GM10847 (cell line): ENCODE data around the gene OPRM1.
A peak's percentile ranks its signal among the peaks of the same experiment; 100 is the strongest.

Source experiments
- POLR2A ChIP-seq: IDR thresholded peaks from 2 replicates; pipeline ENCODE4 v1.6.1; 2011; ENCODE audit not compliant: insufficient read length; ENCODE audit errors: extremely low read depth

The OPRM1 gene

GRCh38 chr6:154257067-154257466 is 218.0 kb downstream of the OPRM1 start:
- TF ChIP-seq POLR2A, result no peak

DNA sequence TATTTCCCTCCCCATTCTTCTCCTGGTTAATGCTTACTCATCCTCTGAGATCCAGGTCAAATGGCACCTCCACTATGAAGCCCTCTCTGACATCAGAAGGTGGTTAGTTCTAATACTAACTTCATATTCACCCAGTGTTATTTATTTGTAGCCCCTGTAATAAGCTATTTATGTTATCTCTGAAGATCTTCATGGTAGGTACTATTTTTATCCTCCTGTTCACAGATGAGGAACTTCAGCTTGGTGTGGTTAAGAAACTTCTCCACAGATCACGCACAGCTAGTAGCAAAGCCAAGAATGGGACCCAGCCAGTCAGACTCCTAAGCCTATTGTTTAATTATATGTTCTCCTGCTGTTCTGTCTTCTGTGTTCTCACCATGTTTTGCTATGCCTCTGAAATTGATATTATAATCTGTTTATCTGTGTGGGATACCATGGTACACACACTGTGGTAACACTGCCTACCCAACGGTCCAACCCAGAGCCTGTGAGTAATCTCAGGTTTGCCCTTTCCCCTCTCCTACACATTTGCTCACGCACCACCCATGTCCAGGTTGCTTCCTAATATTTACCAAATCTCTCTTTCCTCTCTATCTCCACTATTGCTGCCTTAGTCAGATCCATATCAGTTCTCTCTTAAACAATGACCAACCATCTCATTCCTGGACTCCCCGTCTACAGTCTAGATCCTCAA is 219.2 kb downstream of the OPRM1 start:
- no peak for TF ChIP-seq POLR2A

DNA sequence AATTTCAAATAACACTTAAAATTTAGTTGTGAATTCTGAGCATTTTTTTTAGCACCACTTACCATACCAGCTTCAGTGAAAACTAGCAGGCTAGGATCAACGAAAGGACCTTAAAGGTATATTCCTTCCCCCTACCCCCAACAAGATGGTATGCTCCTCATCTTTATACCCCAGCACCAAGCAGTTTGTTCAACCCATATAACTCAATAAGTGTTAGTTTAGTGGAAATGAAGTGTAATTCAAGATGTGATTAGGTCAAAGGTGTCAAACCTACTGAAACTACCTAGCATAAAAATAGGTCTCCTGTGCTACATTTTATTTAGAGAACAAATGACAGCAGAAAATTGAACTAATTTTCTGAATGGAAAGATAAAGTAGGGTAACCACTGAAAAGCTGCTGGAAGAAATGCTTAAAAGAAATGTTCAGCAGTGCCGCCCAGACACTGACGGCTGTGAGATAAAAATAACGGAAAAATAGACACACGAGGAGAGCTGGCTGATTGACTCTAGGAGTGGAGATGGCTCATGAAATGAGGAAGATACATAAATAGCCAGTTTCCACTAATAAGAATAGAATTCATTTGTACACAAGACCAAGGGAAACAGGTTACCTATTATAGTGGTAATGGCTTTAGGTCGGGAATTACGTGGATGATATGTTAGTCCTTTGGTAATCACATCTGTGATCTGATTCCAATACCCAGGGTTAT is 222.8 kb downstream of the OPRM1 start:
- no peak for TF ChIP-seq POLR2A

DNA sequence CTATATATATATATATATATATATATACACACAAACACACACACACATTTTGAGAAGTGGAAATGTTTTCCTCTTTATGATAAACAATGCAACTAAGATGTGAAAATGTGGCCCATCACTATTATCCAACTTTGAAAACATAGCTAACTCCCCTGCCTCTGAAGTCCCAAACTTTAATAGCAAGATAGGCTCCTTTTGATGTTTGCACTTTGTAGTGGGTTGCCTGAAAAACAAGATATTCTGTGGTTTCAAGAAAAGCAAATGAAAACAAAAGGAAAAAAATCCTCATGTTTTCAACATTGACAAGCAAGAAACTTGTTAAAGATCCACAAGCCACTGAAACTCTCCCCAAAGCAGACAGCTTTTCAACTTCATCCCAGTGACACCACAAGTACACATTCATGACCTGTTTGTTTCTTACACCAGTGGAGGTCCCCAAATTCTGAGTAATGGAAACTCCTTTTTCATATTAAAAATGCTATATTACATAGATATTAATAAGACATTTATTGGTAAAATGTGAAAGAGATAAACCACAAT is 227.6 kb downstream of the OPRM1 start:
- no peak for TF ChIP-seq POLR2A

DNA sequence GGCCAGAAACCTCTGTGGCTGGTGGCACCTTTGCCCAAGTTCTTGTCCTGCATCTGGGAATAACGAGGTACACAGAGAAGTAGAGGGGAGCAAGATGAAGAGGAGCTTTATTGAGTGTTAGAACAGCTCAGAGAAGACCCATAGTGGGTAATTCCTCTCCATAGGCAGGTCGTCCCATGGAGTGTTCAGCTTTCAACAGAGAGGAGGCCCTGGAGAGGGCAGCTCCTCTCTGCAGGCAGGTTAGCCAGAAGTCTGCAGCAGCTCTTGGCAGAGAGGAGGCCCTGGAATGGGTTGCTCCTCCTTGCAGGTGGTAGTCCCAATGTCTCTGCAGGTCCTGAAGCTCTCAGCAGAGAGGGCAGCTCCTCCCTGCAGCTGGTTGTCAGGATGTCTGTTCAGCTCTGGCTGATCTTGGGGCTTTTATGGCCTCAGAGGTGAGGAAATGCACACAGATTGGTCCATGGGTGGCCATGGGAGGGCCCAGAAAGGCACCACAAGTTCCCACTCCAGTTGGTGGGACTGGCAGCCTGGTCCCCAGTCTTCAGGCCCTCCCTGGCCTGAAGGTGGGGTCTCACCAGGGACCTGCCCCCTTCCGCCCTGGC is 228.6 kb downstream of the OPRM1 start:
- TF ChIP-seq POLR2A, result peak; percentile 48

DNA sequence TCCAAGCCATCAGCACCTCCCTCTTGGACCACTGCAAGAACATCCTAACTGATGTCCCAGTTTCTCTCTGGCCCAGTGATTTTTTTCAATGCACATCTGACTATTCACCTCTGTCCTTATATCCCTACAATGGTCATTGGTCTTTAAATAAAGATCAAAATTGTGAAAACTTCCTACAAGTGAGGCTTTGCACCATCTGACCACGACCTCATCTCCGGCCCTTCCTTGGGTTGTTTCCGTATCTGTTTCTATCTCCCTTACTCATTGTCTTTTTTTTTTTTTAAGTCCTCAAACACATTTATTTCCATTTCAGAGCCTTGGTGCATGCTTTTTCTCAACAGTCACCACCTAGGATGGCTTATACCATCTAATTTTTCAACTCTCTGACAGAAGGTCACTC is 229.4 kb downstream of the OPRM1 start:
- TF ChIP-seq POLR2A, result no peak

DNA sequence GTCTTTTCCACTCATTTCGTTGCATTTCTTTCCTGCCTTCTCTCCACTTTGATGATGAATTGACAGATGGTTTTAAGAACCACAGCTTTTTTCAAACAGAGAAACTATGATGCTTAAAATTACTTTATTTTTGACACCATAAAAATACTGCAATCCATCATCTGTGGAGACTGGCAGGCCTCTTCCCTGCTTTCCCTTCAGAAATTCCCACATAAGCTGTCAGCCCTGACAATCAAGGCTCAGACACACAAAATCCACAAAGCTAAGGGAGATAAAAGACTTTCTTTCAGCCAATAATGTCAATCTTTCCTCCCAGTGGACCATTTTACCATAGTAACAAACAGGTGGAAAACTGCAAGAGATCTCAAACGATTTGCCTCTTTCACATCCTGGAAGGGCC is 235.1 kb downstream of the OPRM1 start:
- TF ChIP-seq POLR2A, result no peak

- TF ChIP-seq POLR2A, result no peak
Measured at GRCh38 chr6:154276810-154277628, 238.0 kb downstream of the OPRM1 start.

DNA sequence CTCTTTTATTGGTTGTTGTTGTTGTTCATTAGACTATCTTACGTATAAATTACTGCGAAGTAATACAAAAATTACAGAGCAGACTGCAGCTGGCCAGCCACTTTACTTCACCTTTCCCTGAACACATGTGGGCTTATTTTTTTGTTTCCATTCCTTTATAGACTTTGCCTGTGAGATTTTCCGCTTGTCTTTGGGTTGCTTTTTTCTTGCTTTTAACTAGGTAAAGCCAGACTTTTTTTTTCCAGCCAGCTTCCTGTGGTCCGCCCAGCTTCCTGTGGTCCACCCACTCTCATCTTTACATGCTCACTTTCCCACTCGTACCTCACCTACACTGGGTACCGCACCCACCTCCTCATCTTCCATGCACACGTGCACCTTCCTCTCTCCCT is 238.6 kb downstream of the OPRM1 start:
- TF ChIP-seq POLR2A, result no peak

DNA sequence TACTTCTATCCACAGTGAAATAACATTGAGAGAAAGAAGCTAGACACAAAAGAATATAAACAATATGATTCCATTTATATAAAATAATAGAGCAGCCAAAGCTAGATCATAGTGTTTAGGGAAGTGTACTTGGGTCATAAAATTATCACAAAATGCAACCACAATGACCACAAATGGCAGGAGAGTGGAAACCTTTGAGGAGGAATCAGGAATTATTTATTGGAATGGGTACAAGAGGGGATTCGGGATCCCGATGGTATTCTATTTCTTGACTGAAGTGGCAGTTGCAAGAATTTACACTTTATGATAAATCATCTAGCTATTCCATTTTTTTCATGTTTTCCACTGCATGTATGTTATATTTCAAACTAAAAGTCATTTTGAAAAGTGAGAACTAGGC is 241.5 kb downstream of the OPRM1 start:
- no peak for TF ChIP-seq POLR2A

DNA sequence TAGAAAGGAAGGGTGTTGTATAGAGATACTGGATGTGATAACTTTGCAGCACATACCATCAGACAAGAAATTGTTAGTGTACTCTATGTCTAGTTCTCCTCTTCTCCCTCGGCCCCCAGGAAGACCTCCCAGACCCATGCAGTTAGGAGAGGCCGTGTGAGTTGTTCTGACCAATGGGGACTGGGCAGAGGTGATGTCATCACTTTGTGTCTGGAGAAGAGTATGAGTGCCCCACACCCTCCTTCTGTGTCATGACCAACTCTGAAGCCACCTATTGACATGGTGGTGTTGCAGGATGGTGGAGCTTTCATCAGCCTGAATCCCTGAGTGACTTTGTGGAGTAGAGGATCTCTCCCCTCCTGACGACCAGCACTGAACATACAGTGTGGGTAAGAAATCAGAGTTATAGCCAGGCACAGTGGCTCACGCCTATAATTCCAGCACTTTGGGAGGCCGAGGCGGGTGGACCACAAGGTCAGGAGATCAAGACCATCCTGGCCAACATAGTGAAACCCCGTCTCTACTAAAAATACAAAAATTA is 245.3 kb downstream of the OPRM1 start:
- no peak for TF ChIP-seq POLR2A

- no peak for TF ChIP-seq POLR2A
Measured at GRCh38 chr6:154285826-154286225, 246.8 kb downstream of the OPRM1 start.

DNA sequence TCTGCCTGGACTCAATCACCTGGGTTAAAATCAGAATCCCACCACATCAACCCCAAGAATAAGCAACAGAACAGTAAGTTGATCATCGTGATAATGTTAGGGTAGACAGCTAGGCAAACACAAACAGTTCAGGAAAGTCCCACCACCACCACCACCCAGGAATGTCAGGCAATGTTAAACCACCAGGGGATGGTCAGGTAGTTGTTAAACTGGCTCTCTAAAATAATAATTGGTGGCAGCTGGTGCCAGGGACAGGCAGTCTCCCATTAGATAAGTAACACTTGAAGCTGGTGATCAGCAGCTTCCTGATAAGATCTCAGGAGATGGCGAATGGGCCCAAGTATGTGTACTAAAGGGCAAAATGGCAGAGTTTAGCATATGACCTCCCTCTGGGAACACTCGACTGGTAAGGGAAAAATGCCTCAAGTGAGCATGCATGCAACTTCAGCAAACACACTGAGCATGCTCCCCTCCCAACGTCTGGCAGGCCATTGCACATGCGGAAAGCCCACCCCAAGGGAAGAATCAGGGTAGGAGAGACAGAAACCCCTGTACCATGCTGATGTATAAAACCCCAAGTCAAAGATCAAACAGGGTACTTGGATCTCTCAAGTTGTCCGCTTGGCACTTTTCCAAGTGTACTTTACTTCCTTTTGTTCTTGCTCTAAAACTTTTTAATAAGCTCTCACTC is 250.9 kb downstream of the OPRM1 start:
- TF ChIP-seq POLR2A, result no peak

DNA sequence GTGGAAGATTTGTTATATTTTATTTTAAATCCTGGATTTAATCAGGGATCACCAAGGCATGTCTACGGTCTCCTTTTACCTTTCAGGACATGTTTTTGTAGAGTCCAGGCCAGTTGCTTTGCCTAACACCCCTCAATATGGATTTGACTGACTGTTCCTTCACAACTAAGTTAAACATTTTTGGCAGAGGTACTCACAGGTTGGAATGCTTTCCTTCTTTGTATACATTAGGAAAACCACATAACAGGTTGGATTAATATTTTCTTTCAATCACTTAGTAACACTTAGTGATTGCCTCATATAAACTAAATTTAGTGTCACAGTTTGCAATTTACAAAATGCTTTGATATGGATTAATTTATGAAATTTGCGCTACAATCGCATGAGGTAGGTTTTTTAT is 253.0 kb downstream of the OPRM1 start:
- TF ChIP-seq POLR2A, result no peak

DNA sequence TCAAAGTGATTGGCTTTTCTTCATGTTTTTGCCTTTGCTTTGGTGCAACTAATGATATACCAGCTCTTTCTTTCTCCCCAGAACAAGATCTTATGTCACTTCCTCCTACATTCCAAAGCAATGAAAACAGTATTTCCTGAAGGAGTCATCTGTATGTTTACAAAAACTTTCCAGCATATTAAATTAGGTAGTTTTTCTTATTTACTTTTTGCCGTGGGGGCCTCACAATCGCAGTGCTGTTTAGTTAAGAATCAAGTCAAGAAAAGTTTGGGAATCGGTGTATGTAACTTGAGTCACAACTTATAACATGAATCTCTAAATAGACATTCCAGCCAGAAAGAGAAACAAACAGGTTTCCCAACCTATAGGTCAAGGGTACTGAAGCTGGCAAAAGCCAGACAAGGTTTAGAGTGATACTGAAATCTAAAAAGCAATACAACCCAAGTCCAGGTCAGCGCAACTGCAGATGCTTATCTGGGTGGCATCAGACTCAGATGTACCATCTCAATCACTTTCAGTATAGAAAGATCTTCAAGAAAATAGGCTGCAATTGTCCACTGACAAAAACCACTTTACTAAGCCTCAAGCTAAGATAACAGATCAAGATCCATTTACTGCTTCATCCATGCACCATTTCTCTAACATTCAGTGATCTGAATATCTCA is 253.9 kb downstream of the OPRM1 start:
- TF ChIP-seq POLR2A, result no peak

DNA sequence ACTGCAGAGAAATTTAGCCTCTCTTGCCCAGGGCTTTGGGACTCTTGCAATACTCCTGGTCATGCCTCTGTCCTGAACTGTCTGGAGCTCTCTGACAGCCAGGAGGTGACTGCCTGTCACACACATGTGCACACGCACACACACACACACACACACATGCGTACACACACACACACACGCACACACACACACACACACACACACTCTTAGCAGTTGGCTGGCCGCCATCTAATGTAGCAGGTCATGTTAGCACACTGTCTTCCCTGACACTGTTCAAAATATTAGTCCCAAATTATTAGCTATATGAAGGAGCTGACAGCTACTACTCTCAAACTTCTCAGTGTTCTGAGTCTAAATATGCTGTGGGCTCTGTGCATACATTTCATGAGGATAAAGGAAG is 256.7 kb downstream of the OPRM1 start:
- no peak for TF ChIP-seq POLR2A
